Stimulated activated CD4-positive, alpha-beta T cell treated with anti-CD3 and anti-CD28 coated beads, Interleukin-1b, Interleukin-23, amount 100 ng/mL, for 24 hours (primary cell): ENCODE results near the gene GNLY.
"Not testable (repeated sequence)": the region's sequence is repeated elsewhere in the genome, so short reads cannot be mapped to it uniquely, and the experiment has no call there.

Experiments
- DNase-seq, 4 experiments: peaks; one replicate each; pipeline ENCODE4 v3.0.0-alpha.2; 2020; ENCODE audit warnings: low read depth in 4 of 4, low spot score in 1 of 4

GNLY gene

DNA sequence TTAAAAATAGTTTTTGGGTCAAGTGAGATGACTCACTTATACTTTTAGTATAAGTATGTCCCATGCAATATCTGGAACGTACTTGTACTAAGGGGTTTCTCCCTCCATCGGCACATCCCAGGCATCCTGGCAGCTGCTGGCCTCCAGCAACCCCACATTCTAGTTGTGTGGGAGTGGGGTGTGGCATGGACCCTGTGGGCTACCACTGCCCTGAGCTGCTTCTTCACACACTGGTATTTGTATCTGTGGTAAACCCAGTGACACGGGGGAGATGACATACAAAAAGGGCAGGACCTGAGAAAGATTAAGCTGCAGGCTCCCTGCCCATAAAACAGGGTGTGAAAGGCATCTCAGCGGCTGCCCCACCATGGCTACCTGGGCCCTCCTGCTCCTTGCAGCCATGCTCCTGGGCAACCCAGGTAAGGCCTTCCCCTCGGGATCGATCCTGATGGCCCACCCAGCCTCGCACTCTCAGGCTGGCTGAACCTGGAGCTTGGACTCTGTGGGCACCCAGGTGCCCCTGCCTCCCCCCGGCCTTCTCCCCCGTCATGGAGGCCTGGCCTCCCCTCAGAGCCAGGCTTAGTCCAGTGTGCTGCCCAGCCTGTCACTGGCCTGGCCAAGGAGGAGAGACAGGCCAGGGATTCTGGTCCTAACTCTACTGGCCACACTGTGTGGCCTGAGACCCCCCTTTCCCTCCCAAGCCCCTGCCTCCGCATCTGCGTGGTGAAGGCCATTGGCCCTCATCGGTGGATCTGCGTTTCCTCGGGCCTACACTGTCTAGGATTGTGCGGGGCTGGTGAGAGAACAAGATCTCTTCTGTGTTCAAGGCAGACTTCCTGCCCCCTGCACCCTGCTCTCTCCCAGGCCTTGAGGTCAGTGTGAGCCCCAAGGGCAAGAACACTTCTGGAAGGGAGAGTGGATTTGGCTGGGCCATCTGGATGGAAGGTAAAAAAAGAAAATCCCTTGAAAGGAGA lies at the start of gene GNLY:
Gene GNLY (plus strand): TSS at position 307 of the 974 bp plus-strand sequence. CDS start 61 bp downstream, at position 368.
- DNase-seq: no peak

DNA sequence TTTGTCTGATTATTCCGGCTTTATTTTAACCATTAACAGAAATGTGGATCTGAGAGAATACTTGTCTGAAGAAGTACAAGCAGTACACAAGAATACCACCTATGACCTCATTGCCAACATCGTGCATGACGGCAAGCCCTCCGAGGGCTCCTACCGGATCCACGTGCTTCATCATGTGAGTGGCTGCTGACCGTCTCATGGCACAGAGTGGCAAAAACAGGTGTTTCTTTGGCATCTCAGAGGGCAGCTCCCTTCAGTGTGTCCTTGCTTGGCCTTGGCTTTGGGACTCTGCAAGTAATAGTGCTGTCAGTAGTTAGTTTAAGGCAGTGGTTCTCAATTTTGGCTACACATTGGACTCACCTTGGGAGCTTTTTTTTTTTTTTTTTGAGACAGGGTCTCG lies 49.2 kb upstream of the GNLY start:
- DNase-seq: no peak

DNA sequence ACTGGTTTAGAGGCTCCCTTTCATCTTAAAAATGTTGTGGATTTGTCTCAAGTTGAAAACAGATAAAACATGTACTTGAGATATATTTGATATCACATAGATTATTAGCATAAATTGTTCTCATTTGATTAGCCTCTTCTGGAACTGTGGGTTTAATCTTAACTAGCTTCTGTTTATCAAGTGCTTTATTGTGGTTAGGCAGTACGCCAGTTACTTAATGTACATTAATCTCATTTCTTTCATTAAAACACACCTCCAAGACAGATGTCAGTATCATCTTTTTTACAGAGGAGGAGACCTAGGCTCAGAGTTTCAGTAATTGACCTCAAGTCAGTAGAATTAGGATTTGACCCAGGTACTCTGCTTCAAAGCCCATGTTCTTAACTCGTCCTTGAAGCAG lies 48.0 kb upstream of the GNLY start:
- no peak for DNase-seq

DNA sequence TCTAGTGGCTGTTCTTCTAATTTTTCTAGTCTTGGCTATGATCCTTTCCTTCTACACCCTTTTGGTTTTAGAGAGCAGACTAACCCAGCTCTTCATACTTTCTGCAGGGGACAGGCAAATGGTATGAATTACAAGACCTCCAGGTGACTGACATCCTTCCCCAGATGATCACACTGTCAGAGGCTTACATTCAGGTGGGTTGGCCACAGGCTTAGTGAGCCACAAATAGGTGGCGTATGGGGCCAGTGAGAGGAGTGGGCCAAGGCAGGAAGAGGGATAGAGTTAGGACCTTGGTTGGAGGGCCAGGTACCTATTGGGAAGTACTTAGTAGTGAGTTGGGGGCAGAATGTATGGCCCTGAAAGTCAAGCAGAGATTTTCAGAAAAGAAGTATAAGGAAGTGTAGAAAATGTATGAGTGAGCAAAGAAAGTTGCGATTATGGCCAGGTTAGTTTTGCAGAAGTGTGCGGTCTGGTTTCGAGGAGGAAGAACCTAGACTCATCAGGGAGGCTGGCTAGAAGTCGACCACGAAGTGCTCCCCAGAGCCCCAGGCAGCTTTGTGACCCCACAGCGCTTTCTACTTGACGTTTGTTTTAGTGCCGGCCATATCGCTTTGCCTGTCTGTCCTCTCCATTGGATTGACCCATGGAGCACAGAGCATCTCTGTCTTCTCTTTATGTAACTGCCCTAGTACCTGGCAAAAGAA lies 46.2 kb upstream of the GNLY start:
- no peak for DNase-seq

DNA sequence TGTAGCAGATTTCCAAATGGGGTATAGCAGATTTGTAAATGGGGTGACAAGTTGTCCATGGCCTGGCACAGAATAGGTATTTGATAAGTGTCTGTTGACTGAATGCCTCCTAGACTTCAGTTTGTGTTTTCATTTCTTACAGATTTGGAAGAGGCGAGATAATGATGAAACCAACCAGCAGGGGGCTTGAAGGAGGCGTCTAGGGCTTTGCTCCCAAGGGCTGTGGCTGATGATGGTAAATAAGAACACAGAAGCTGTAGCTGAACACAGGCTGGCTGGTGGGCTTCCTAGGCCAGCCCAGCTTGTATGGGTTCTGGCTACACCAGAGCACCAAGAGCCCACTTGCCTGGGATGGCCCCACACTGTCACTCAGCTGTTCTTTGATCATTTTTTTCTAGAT lies 45.5 kb upstream of the GNLY start:
- DNase-seq: no peak

DNA sequence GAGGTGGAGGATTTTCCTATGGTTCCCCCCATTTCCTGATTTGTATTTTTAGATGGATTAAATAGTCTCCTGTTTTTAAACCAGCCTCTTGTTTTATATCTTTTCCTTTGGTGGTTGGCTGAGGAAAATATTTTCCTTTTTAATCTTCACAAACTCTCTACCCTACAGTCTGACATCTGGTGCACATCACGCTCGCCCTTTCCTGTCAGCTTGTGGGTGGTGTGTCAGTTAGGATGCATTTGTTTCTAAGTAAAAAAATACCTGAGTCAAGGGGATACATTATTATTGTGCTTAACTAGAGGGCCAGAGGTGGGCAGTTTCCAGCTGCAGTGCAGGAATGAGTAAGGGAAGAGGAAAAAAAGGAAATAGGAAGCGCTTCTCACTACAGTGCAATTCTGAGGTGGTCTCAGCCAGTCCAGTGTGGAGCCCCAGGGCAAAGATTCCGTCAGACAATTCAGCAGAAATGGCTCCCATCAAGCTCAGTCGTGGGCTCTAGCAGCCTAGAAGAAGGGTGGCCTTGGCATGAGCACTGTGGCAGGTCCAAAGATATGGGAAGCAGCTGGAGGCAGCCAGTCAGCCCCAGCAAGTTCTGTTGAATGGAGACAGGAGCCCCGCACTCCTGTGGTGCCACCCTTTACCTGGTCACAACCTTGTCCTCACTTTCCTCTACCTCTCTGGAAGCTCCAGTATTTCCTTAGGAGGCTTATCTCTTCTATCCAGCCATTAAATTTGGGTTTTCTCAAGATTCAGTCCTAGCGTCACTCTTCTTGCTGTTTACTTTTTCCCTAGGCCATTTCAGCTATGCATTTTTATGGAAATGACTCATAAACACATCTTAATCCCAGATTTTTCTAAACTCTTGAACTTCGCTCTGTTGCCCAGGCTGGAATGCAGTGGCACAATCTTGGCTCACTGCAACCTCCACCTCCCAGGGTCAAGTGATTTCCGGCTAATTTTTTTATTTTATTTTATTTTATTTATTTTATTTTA lies 44.7 kb upstream of the GNLY start:
- no peak for DNase-seq

DNA sequence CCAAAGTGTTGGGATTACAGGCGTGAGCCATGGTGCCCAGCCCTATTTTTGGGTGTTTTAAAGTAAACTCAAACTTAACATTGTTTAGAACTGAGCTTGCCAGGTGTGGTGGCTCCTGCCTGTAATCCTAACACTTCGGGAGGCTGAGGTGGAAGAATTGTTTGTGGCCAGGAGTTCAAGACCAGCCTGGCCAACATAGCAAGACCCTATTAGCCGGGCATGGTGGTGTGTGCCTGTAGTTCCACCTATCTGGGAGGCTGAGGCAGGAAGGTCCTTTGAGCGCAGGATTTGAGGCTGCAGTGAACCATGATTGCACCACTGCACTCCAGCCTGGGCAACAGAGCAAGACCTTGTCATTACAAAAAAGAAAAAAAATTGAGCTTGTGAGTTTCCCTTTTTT lies 43.7 kb upstream of the GNLY start:
- DNase-seq: no peak

DNA sequence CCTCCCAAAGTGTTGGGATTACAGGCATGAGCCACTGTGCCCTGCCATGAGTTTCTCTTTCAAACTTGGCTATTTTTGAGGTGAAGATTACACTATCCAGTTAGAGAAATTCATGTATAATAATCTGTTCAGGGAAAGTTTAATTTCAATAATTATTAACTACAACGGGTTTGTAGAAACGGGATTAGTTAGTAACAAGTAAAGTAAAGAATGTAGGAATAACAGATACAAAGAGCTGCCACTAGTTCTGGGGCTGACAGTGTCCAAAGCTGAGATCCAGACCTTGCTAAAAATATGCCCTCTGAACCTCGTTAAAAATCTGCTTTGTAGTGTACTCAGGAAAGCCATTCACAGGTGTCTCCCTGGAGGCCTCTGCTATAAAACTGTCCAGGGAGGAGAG lies 43.1 kb upstream of the GNLY start:
- no peak for DNase-seq

DNA sequence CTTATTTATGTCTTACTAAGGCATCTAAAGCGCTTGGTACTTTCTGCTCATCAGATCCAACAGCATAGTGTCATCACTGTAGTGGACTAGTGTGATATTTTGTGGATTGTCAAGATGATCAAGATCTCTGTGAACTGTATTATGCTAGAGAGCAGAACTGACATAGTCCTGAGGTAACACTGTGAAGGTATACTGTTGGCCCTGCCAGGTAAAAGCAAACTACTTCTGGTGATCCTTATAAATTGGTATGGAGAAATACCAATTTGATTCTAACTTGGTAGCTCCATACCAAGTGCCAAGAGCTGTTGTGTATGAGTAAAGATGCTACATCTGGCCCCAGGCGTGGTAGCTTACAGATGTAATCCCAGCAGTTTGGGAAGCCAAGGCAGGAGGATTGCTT lies 42.1 kb upstream of the GNLY start:
- no peak for DNase-seq

DNA sequence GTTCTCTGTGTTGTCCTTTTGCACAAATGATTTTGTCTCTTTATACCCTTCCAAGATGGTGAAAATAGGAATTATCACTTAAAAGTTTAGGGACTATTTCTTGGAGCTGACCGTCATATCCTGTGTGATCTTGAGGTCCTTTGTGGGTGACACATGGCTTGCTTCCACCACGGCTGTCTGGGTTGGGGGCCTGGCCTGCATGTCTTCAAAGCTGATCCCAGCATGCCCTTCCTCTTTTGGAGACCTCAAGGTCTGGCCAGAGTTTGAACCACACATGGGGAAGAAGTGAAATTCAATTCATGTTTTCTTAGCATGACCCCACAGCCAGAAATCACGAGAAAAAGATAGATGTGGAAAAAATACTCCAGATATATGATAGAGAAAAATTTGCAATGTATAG lies 40.2 kb upstream of the GNLY start:
- no peak for DNase-seq

DNA sequence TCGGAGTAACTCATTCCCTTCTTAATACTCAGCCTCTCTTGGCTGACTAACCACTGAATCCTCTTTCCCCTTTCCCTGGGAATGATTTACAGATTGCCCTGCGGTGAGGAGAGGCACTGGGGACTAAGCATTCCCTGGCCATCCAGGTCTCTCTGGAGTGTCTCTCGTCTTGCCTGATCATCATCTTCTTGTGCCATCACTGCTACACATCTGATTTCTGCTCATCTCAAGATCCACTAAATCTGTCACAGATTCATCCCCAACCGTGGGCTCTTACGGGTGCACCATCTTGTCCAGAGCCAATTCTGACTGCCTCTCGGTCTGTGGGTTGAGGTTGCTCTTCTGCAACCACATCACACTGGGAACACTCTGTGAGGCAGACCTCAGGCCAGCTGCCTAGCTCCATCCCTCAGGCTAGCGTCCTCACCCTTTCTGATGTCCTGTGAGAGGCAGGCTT lies 38.2 kb upstream of the GNLY start:
- no peak for DNase-seq

DNA sequence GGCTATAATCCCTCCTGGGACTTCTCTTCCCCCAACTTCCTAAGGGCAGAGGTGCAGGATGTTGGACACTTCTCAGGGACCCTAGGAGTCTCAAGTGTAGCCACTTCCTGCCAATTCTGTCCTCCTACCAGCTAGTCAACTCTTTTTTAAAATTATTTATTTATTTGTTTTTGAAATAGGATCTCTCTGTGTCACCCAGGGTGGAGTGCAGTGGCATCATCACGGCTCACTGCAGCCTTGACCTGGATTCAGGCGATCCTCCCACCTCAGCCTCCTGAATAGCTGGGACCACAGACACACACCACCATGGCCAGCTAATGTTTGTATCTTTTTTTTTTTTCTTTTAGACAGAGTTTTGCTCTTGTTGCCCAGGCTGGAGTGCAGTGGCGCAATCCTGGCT lies 37.7 kb upstream of the GNLY start:
- DNase-seq: no peak

DNA sequence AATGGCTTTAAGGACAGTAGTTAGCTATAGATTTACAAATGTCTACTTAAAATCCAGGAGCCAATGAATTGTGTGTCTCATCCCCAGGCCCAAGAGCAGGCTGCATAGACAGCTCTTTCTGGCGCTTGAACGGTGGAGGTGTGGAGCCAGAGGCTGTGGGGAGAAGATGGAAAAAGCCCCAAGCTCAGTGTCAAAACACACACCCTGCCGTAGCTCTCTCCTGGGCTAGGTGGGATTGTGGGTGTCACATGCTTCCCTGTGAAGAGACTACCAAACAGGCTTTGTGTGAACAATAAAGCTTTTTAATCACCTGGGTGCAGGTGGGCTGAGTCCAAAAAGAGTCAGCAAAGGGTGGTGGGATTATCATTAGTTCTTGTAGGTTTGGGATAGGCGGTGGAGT lies 36.8 kb upstream of the GNLY start:
- DNase-seq: not testable (repeated sequence)

DNA sequence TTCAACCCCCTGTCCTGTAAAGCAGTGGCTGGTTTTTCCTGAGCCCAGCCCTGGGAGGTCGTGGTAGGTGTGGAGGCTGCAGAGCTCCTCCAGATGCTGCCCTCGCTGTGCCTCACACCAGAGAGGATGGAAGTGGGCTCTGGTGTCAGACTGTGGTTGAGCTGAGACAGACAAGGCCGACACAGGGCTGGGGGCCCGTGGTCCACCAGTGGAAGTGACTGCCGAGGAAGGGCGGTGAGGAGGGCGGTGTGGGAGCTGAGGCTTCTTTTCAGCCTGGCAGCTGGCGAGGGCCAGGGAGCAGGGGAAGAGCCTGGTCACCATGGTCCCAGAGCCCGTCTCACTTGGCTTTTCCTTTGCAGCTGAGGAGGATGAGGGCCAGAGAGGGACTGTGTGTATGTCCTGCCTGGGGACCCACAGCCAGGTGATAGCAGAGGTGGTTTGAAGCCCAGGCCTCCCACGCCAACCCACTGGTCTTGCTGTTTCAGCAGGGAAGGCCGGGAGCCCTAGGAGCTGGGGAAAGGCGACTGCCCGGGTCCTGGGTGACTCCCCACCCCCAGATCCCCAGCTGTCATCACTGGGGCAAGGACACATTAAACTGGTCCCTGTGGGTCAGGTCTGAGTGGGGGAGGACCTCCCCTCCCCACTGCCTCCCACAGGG lies 34.7 kb upstream of the GNLY start:
- no peak for DNase-seq

DNA sequence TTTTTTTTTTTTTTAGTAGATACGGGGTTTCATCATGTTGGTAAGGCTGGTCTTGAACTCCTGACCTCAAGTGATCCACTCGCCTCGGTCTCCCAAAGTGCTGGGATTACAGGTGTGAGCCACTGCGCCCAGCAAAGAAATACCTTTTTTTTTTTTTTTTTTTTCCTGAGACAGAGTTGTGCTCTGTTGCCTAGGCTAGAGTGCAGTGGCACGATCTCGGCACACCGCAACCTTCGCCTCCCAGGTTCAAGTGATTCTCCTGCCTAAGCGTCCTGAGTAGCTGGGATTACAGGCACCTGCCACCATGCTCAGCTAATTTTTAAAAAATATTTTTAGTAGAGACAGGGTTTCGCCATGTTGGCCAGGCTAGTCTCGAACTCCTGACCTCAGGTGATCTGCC lies 33.9 kb upstream of the GNLY start:
- not testable (repeated sequence) for DNase-seq

DNA sequence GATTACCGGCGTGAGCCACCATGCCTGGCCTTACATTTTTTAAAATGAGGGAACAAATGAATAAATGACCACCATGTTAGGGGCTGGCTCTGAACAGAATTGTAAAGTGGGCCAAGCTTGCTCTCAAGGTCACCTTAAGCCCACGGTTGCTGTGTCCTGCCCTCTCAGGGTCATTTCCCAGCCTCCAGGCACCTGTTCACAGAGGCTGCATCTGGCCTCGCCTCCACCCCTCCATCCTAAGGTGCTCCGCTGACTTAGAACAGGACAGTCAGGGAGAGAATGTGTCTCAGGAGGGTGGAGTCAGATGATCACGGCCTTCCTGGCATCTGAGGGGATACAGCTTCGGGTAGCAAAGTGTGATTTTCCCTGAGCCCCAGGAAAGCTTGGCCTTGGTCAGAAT lies 33.4 kb upstream of the GNLY start:
- no peak for DNase-seq

DNA sequence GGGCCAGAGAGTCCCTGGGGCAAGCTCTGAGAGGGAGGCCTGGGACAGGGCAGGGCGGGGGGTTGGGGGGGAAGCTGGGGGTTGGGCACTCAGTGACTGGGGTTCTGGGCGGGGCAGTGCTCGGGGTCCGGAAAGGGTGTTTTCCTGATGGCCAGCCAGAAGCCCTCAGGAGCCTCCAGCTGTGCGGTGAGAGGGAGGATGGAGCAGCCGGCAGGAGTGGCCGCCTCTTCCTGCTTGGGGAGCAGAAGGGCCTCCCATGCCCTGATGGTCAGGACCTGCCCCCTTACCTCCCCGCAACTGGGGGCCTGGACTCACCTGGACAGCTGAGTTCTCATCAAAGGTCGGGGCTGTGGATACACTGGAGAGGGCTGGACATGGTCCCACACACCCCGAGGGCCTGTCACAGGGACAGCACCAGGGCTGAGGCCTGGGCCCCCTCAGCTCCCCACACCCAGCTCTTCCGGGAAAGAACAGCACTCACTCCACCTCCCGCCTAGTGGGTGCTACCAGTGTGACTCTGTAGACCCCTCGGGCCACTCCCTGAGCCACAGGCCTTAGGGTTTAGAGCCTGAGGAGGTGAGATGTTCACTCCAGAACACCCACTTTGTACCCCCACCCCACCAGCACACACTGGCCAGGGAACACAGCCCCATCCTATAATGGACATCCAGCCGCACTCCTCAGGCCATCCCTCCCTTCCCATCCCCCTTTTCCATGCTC lies 32.9 kb upstream of the GNLY start:
- DNase-seq: no peak

DNA sequence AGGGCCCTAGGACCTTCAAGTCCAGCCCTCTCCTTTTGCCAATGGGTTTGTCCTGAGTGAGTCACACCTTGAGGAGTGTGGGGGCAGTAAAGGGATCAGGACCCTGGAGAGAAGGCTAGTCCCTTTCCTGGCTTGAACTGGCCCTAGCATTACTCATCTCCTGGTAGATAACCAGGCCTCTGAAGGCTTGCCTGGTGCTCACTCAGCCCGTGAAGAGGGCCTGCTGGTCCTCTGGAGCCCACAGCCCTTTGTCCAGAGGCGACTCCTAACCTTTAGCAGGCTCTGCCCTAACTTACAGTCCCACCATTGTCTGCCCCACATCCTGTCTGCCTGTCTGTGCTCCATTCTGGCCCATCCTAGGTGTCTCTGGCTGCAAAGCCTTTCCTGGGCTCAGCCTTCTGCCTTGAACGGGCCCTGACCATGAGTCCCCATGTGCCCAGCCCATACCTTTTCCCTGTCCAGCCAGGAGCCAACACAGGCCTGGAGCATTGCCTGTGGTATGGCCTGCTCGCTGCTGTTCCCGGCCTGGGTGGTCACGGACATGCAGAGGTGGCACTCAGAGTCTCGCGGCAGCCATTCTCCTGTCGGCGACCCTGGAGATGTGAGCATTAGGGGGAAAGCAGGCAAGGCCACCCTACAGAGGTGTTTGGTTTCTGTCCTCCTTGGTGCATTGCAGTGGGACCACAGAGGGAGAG lies 31.1 kb upstream of the GNLY start:
- DNase-seq: no peak
